Activated naive CD4-positive, alpha-beta T cell treated with anti-CD3 and anti-CD28 coated beads, Interleukin-2, amount 50 U/mL, for 24 hours (primary cell): ENCODE results near the gene PACS1.

ENCODE experiments used
- H3K27ac Mint-ChIP-seq: one replicate; pipeline ENCODE4 v1.8.0; 2021; ENCODE audit warnings: mild to moderate bottlenecking, mixed read lengths
- H3K27me3 Mint-ChIP-seq: one replicate; pipeline ENCODE4 v1.8.0; 2021; ENCODE audit warnings: mixed read lengths
- H3K36me3 Mint-ChIP-seq: one replicate; pipeline ENCODE4 v1.8.0; 2021; ENCODE audit warnings: mixed read lengths
- H3K4me1 Mint-ChIP-seq: one replicate; pipeline ENCODE4 v1.8.0; 2021; ENCODE audit warnings: mixed read lengths
- H3K4me3 Mint-ChIP-seq: one replicate; pipeline ENCODE4 v1.8.0; 2021; ENCODE audit warnings: mild to moderate bottlenecking, mixed read lengths
- H3K9me3 Mint-ChIP-seq: one replicate; pipeline ENCODE4 v1.8.0; 2021; ENCODE audit warnings: mixed read lengths

The PACS1 gene

GRCh38 chr11:66155387-66156073 is 85.5 kb downstream of the PACS1 start:
- Mint-ChIP-seq H3K4me1 (peaks cover 63% of the 10 kb centered on the region), H3K27ac (peak overlapping the region; percentile 76), H3K9me3 (no peaks in the 10 kb centered on the region), H3K4me3 (no peak overlapping the region), H3K36me3 (peaks cover 11% of the 10 kb centered on the region), H3K27me3 (no peaks in the 10 kb centered on the region)

GRCh38 chr11:66157182-66157864 is 87.3 kb downstream of the PACS1 start:
- Mint-ChIP-seq H3K4me1 (peaks cover 61% of the 10 kb centered on the region), H3K27me3 (no peaks in the 10 kb centered on the region), H3K36me3 (peaks cover 7% of the 10 kb centered on the region), H3K9me3 (no peaks in the 10 kb centered on the region), H3K27ac (peak overlapping the region; percentile 84), H3K4me3 (no peak overlapping the region)

GRCh38 chr11:66158156-66158555 is 88.1 kb downstream of the PACS1 start:
- Mint-ChIP-seq H3K27ac (peak overlapping the region; percentile 30), H3K4me3 (no peak overlapping the region), H3K27me3 (no peaks in the 10 kb centered on the region), H3K36me3 (peaks cover 1% of the 10 kb centered on the region), H3K4me1 (peaks cover 60% of the 10 kb centered on the region), H3K9me3 (no peaks in the 10 kb centered on the region)

- no peak overlapping the region for H3K4me3 Mint-ChIP-seq
- H3K4me1 Mint-ChIP-seq: peaks cover 71% of the 10 kb centered on the region
- H3K36me3 Mint-ChIP-seq: peaks cover 1% of the 10 kb centered on the region
- H3K9me3 Mint-ChIP-seq: no peaks in the 10 kb centered on the region
- H3K27me3 Mint-ChIP-seq: no peaks in the 10 kb centered on the region
- H3K27ac Mint-ChIP-seq: no peak overlapping the region
Measured at GRCh38 chr11:66159324-66159984, 89.4 kb downstream of the PACS1 start.

- H3K27ac Mint-ChIP-seq: no peak overlapping the region
- no peaks in the 10 kb centered on the region for H3K9me3 Mint-ChIP-seq
- H3K27me3 Mint-ChIP-seq: no peaks in the 10 kb centered on the region
- peaks cover 74% of the 10 kb centered on the region for H3K4me1 Mint-ChIP-seq
- peaks cover 4% of the 10 kb centered on the region for H3K36me3 Mint-ChIP-seq
- H3K4me3 Mint-ChIP-seq: no peak overlapping the region
Measured at GRCh38 chr11:66160709-66161108, 90.6 kb downstream of the PACS1 start.

GRCh38 chr11:66168289-66168688 is 98.2 kb downstream of the PACS1 start:
- no peaks in the 10 kb centered on the region for H3K9me3 Mint-ChIP-seq
- H3K36me3 Mint-ChIP-seq: peaks cover 5% of the 10 kb centered on the region
- peaks cover 75% of the 10 kb centered on the region for H3K4me1 Mint-ChIP-seq
- H3K27ac Mint-ChIP-seq: no peak overlapping the region
- H3K4me3 Mint-ChIP-seq: no peak overlapping the region
- H3K27me3 Mint-ChIP-seq: no peaks in the 10 kb centered on the region

GRCh38 chr11:66172146-66172545 is 102.1 kb downstream of the PACS1 start:
- Mint-ChIP-seq H3K36me3 (peaks cover 7% of the 10 kb centered on the region), H3K27ac (no peak overlapping the region), H3K9me3 (no peaks in the 10 kb centered on the region), H3K4me1 (peaks cover 64% of the 10 kb centered on the region), H3K27me3 (no peaks in the 10 kb centered on the region), H3K4me3 (no peak overlapping the region)

- Mint-ChIP-seq H3K27ac (no peak overlapping the region), H3K36me3 (peaks cover 9% of the 10 kb centered on the region), H3K9me3 (no peaks in the 10 kb centered on the region), H3K4me3 (no peak overlapping the region), H3K27me3 (no peaks in the 10 kb centered on the region), H3K4me1 (peaks cover 62% of the 10 kb centered on the region)
Measured at GRCh38 chr11:66176650-66177049, 106.6 kb downstream of the PACS1 start.

GRCh38 chr11:66178183-66178582 is 108.1 kb downstream of the PACS1 start:
- peaks cover 67% of the 10 kb centered on the region for H3K4me1 Mint-ChIP-seq
- H3K27ac Mint-ChIP-seq: no peak overlapping the region
- H3K27me3 Mint-ChIP-seq: no peaks in the 10 kb centered on the region

GRCh38 chr11:66178871-66179270 is 108.8 kb downstream of the PACS1 start:
- Mint-ChIP-seq H3K36me3 (peaks cover 5% of the 10 kb centered on the region), H3K9me3 (no peaks in the 10 kb centered on the region), H3K4me1 (peaks cover 73% of the 10 kb centered on the region), H3K4me3 (no peak overlapping the region), H3K27me3 (no peaks in the 10 kb centered on the region), H3K27ac (peak overlapping the region; percentile 46)

More at GRCh38 chr11:66178183-66178582, 108.1 kb downstream of the PACS1 start:
- Mint-ChIP-seq H3K4me3 (no peak overlapping the region), H3K9me3 (no peaks in the 10 kb centered on the region), H3K36me3 (peaks cover 6% of the 10 kb centered on the region)

GRCh38 chr11:66181632-66182315 is 111.7 kb downstream of the PACS1 start:
- peak overlapping the region; percentile 41 for H3K27ac Mint-ChIP-seq
- H3K27me3 Mint-ChIP-seq: no peaks in the 10 kb centered on the region
- H3K4me1 Mint-ChIP-seq: peaks cover 70% of the 10 kb centered on the region
- no peaks in the 10 kb centered on the region for H3K9me3 Mint-ChIP-seq
- H3K4me3 Mint-ChIP-seq: no peak overlapping the region
- H3K36me3 Mint-ChIP-seq: peaks cover 3% of the 10 kb centered on the region

- no peaks in the 10 kb centered on the region for H3K9me3 Mint-ChIP-seq
- peaks cover 74% of the 10 kb centered on the region for H3K4me1 Mint-ChIP-seq
- H3K4me3 Mint-ChIP-seq: no peak overlapping the region
- no peaks in the 10 kb centered on the region for H3K27me3 Mint-ChIP-seq
- H3K27ac Mint-ChIP-seq: peak overlapping the region; percentile 8
- H3K36me3 Mint-ChIP-seq: peaks cover 13% of the 10 kb centered on the region
Measured at GRCh38 chr11:66183494-66184048, 113.5 kb downstream of the PACS1 start.

GRCh38 chr11:66184728-66185127 is 114.7 kb downstream of the PACS1 start:
- no peaks in the 10 kb centered on the region for H3K9me3 Mint-ChIP-seq
- H3K36me3 Mint-ChIP-seq: peaks cover 17% of the 10 kb centered on the region
- H3K27ac Mint-ChIP-seq: peak overlapping the region; percentile 20
- no peaks in the 10 kb centered on the region for H3K27me3 Mint-ChIP-seq
- H3K4me1 Mint-ChIP-seq: peaks cover 68% of the 10 kb centered on the region
- no peak overlapping the region for H3K4me3 Mint-ChIP-seq

- peak overlapping the region; percentile 80 for H3K27ac Mint-ChIP-seq
Measured at GRCh38 chr11:66186470-66186869, 116.4 kb downstream of the PACS1 start.

GRCh38 chr11:66187453-66187852 is 117.4 kb downstream of the PACS1 start:
- H3K36me3 Mint-ChIP-seq: peaks cover 20% of the 10 kb centered on the region
- no peak overlapping the region for H3K27ac Mint-ChIP-seq
- peaks cover 53% of the 10 kb centered on the region for H3K4me1 Mint-ChIP-seq
- no peak overlapping the region for H3K4me3 Mint-ChIP-seq
- H3K27me3 Mint-ChIP-seq: no peaks in the 10 kb centered on the region
- H3K9me3 Mint-ChIP-seq: no peaks in the 10 kb centered on the region

More at GRCh38 chr11:66186470-66186869, 116.4 kb downstream of the PACS1 start:
- Mint-ChIP-seq H3K4me3 (no peak overlapping the region), H3K9me3 (no peaks in the 10 kb centered on the region), H3K36me3 (peaks cover 20% of the 10 kb centered on the region), H3K4me1 (peaks cover 63% of the 10 kb centered on the region), H3K27me3 (no peaks in the 10 kb centered on the region)
